Measurements from ENCODE around the gene ZEB1. TPM values are rescaled to one million over a fixed set of nuclear protein-coding genes. Genes with fewer than 3 reads are reported as not detected.

The ZEB1 gene
- total and polyA plus RNA-seq, 10 of the 15 experiments (the other 5 are each of a cell fraction or from before 2014, with no cell fraction given), result 10.4 to 35.6 (median 24.5) TPM

GRCh38 chr10:31358688-31359330 lies 39.8 kb downstream of the ZEB1 start:
- no peaks in the 10 kb centered on the region for H4K20me1 ChIP-seq (ENCODE audit: control insufficient read depth, insufficient read depth)
- no peak for FAIRE-seq
- RAD21 ChIA-PET (ENCODE audit: unreplicated experiment), result interaction anchor here (0.6 to 1.6 kb wide), 3 partner anchors 16 to 195 kb away, joined by 3 to 4 read pairs (median 4); no protein-coding TSS in a partner anchor
- H3K4me3 ChIP-seq, result no peak overlapping the region
- ATAC-seq, result no peak
- CTCF ChIA-PET, result no interaction called here
- no TSS peak for BruUV-seq (replicated peaks)
- peaks cover 9% of the 10 kb centered on the region for H3K9me3 ChIP-seq (replicated peaks; ENCODE audit: control insufficient read depth, insufficient read depth, low read length)
- in situ Hi-C loops (cut with MboI), result no loop called here
- H3K9ac ChIP-seq (ENCODE audit: control insufficient read depth, insufficient read depth, low read length), result no peak overlapping the region
- H3K4me2 ChIP-seq (ENCODE audit: control insufficient read depth, insufficient read depth), result no peak overlapping the region
- DNase-seq (ENCODE audit: low read depth, low spot score), result no peak
- H2AFZ ChIP-seq (ENCODE audit: control insufficient read depth, low read depth, low read length), result no peak overlapping the region
- TF ChIP-seq BCL11A (IDR thresholded peaks at IDR 0.05; ENCODE audit: low read depth, low read length) (no peak), SMAD1 (IDR thresholded peaks at IDR 0.05; ENCODE audit: low read depth, partially characterized antibody) (no peak), ZBTB40 (IDR thresholded peaks at IDR 0.05; ENCODE audit: borderline replicate concordance) (0 out of 2 replicates have a peak, but pooled peaks have one; percentile 28)
- no peak overlapping the region for H3K27ac ChIP-seq (ENCODE audit: control insufficient read depth, insufficient read depth)
- POLR2A ChIA-PET, result interaction anchor here (1.3 kb wide), 1 partner anchor 24 kb away, joined by 3 read pairs; no protein-coding TSS in a partner anchor
- H3K79me2 ChIP-seq (ENCODE audit: control insufficient read depth, insufficient read depth, low read length), result peaks cover 62% of the 10 kb centered on the region
- H3K27me3 ChIP-seq (replicated peaks in 1 of 2; ENCODE audit: control insufficient read depth in 2 of 2, insufficient read depth in 2 of 2, low read length in 1 of 2), result no peaks in the 10 kb centered on the region
- intact Hi-C loops (cut with micrococcal nuclease; ENCODE audit: unreplicated experiment), result no loop called here
- SMC1A ChIA-PET (ENCODE audit: uncharacterized antibody, unreplicated experiment), result interaction anchor here (3.2 to 11.3 kb wide), 2 partner anchors 16 to 35 kb away, joined by 13 to 94 read pairs; no protein-coding TSS in a partner anchor
- H3K4me1 ChIP-seq (ENCODE audit: control insufficient read depth, insufficient read depth, low read length), result no peaks in the 10 kb centered on the region
- peaks cover 3 to 6% of the 10 kb centered on the region in 2 experiments; a peak in 3 of 4 replicates for H3K36me3 ChIP-seq (ENCODE audit: control insufficient read depth in 2 of 2, insufficient read depth in 2 of 2, low read length in 1 of 2)
- 93% methylated on average over 1 of the region's 1 CpG for WGBS (ENCODE audit: insufficient coverage, insufficient replicate concordance, low lambda C conversion rate, missing lambda C conversion rate)
